Prostate gland (tissue), 2 donors: ENCODE data around the gene KXD1.

ENCODE experiments used
- CTCF ChIP-seq, 4 experiments: fragments of 200-600 bp in 2 of 4; fragments of 450-650 bp in 2 of 4; sonication (generic) in 2 of 4; IDR thresholded peaks; 1 replicate in 3 of 4; 2 replicates in 1 of 4; pipeline ENCODE4 v1.5.1; 2016 to 2019; ENCODE audit warnings: antibody characterized with exemption in 4 of 4, mild to moderate bottlenecking in 2 of 4, moderate library complexity in 2 of 4
- POLR2A ChIP-seq: fragments of 450-650 bp; IDR thresholded peaks from one replicate; pipeline ENCODE4 v1.6.1; 2016; ENCODE audit warnings: antibody characterized with exemption, mild to moderate bottlenecking

- TF ChIP-seq CTCF (IDR thresholded peaks at IDR 0.05) (no peak), POLR2A (no peak)
These were observed 40.4 kb downstream of the KXD1 start for GRCh38 chr19:18597809-18598660.
